GM19351 (cell line): Measurements from ENCODE around the gene GOLPH3.

Experiments
- ATAC-seq: cut with Tn5 transposase; IDR thresholded peaks from one replicate; pipeline ENCODE4 v1.9.1; 2021; ENCODE audit warnings: mild to moderate bottlenecking, moderate library complexity; ENCODE audit not compliant: unreplicated experiment

Gene GOLPH3

GRCh38 chr5:32076699-32077695, 97.1 kb downstream of the GOLPH3 start:
- ATAC-seq = peak; percentile 59
